Lower lobe of right lung (tissue), 2 donors: ENCODE results near the gene NSG1. TPM values are rescaled to one million over a fixed set of nuclear protein-coding genes. Genes with fewer than 3 reads are reported as not detected.

Experiments
- ATAC-seq, 2 donors: fragments of 200-7000 bp; cut with Tn5 transposase; one replicate each; pipeline ENCODE4 v1.9.1; 2020 to 2022; ENCODE audit warnings: mild to moderate bottlenecking in 2 of 2, moderate library complexity in 2 of 2
- DNase-seq: peaks from one replicate; pipeline ENCODE4 v3.0.0-alpha.2; 2020
- H3K27ac ChIP-seq: fragments of 200-600 bp; one replicate; pipeline ENCODE4 v1.8.0; 2022
- H3K27me3 ChIP-seq: fragments of 200-600 bp; one replicate; pipeline ENCODE4 v1.8.0; 2022; ENCODE audit warnings: low read depth
- H3K36me3 ChIP-seq: fragments of 200-600 bp; one replicate; pipeline ENCODE4 v1.8.0; 2022; ENCODE audit warnings: mild to moderate bottlenecking
- H3K4me1 ChIP-seq: fragments of 200-600 bp; one replicate; pipeline ENCODE4 v1.8.0; 2022
- H3K4me3 ChIP-seq: fragments of 200-600 bp; one replicate; pipeline ENCODE4 v1.8.0; 2022; ENCODE audit warnings: mild to moderate bottlenecking
- H3K9me3 ChIP-seq: fragments of 200-600 bp; one replicate; pipeline ENCODE4 v1.8.0; 2022
- CTCF ChIP-seq: fragments of 200-600 bp; IDR thresholded peaks from one replicate; pipeline ENCODE4 v1.8.0; 2022; ENCODE audit warnings: antibody characterized with exemption, mild to moderate bottlenecking
- intact Hi-C: fragments of 100-400 bp; cut with DNase I; formaldehyde crosslinking; loops from one replicate; pipeline ENCODE4 v1.11.0; 2022
- total RNA-seq: library from RNA; stranded (reverse); fragmentation: NEBNext Ultra II Directional; extraction: Animal tissue kit (Norgen Biotek cat#: 25700); gene quantifications from one replicate; pipeline ENCODE4 v1.2.1, GENCODE V29; 2021
- donor health status: DM: no; HTN: yes; CAD: no; lungs with severe emphysema.

NSG1 gene
- total RNA-seq, 1 donor from 2014 or later, result 0.50 TPM

- DNase-seq (no peak), ATAC-seq (no peak)
- no peaks in the 10 kb centered on the region for H3K27me3 ChIP-seq
- H3K27ac ChIP-seq, result no peak overlapping the region
- no peak overlapping the region for H3K4me3 ChIP-seq
- no peak for TF ChIP-seq CTCF
- H3K4me1 ChIP-seq, result no peaks in the 10 kb centered on the region
- intact Hi-C loops, result no loop called here
- H3K9me3 ChIP-seq, result no peaks in the 10 kb centered on the region
- no peaks in the 10 kb centered on the region for H3K36me3 ChIP-seq
Measured at GRCh38 chr4:4364061-4364460, 22.8 kb upstream of the NSG1 start.

- no peak for TF ChIP-seq CTCF
- Histone ChIP-seq H3K9me3 (no peaks in the 10 kb centered on the region), H3K27me3 (no peaks in the 10 kb centered on the region), H3K27ac (no peak overlapping the region), H3K4me1 (no peaks in the 10 kb centered on the region), H3K36me3 (no peaks in the 10 kb centered on the region), H3K4me3 (no peak overlapping the region)
- intact Hi-C loops, result no loop called here
- no peak for DNase-seq
- no peak for ATAC-seq
Measured at GRCh38 chr4:4364486-4365208, 22.3 kb upstream of the NSG1 start.

GRCh38 chr4:4368809-4369580 lies 17.9 kb upstream of the NSG1 start:
- Histone ChIP-seq H3K27ac (no peak overlapping the region), H3K4me3 (no peak overlapping the region), H3K9me3 (no peaks in the 10 kb centered on the region), H3K4me1 (no peaks in the 10 kb centered on the region), H3K27me3 (no peaks in the 10 kb centered on the region), H3K36me3 (no peaks in the 10 kb centered on the region)
- no peak for TF ChIP-seq CTCF
- intact Hi-C loops, result no loop called here
- ATAC-seq (peak in 1 of 2 donors; percentile 15), DNase-seq (no peak)

GRCh38 chr4:4374388-4375098 lies 12.4 kb upstream of the NSG1 start:
- no peak for DNase-seq
- H3K9me3 ChIP-seq, result no peaks in the 10 kb centered on the region
- H3K4me3 ChIP-seq, result no peak overlapping the region
- H3K4me1 ChIP-seq, result no peaks in the 10 kb centered on the region
- ATAC-seq, result no peak
- TF ChIP-seq CTCF, result no peak
- H3K27ac ChIP-seq, result no peak overlapping the region
- peaks cover 2% of the 10 kb centered on the region for H3K27me3 ChIP-seq
- H3K36me3 ChIP-seq, result no peaks in the 10 kb centered on the region
- intact Hi-C loops, result no loop called here

- H3K4me3 ChIP-seq, result no peak overlapping the region
- no peak for ATAC-seq
- no peak for DNase-seq
- no peaks in the 10 kb centered on the region for H3K9me3 ChIP-seq
- H3K27me3 ChIP-seq, result peaks cover 8% of the 10 kb centered on the region
- H3K27ac ChIP-seq, result no peak overlapping the region
- intact Hi-C loops, result no loop called here
- no peaks in the 10 kb centered on the region for H3K4me1 ChIP-seq
- no peaks in the 10 kb centered on the region for H3K36me3 ChIP-seq
- TF ChIP-seq CTCF, result no peak
Measured at GRCh38 chr4:4376074-4376473, 10.8 kb upstream of the NSG1 start.
